Astrocyte (in vitro differentiated cells and primary cell): Measurements from ENCODE around the gene DUS1L.

ENCODE experiments used
- CTCF ChIP-seq: IDR thresholded peaks from 2 replicates; pipeline ENCODE4 v1.5.1; 2011; ENCODE audit warnings: low read depth, mild to moderate bottlenecking, inconsistent platforms, low read length, moderate library complexity; ENCODE audit not compliant: insufficient read depth
- EZH2 ChIP-seq: IDR thresholded peaks from 2 replicates; pipeline ENCODE4 v1.6.1; 2012; ENCODE audit warnings: mild to moderate bottlenecking, low read length, inconsistent platforms; ENCODE audit not compliant: insufficient read depth

GRCh38 chr17:82090549-82091263 lies 25.1 kb upstream of the DUS1L start:
- TF ChIP-seq EZH2 (no peak), CTCF (no peak)
